Activated naive CD4-positive, alpha-beta T cell treated with anti-CD3 and anti-CD28 coated beads for 36 hours (primary cell): ENCODE results near the gene EEF2K. TPM values are rescaled to one million over a fixed set of nuclear protein-coding genes. Genes with fewer than 3 reads are reported as not detected.

Experiments used
- total RNA-seq, 2 experiments: library from RNA; stranded (reverse); gene quantifications; one replicate each; pipeline ENCODE4 v1.2.3, GENCODE V29; 2021

EEF2K gene
- total RNA-seq, 2 experiments from 2014 or later: 9.8 to 10.0 TPM

Other genes with a start within 250 kb of the EEF2K start
- not detected for gene PDZD9, start 205.2 kb upstream of the EEF2K start, total RNA-seq
- gene MOSMO, start 198.2 kb upstream of the EEF2K start, total RNA-seq: 1 to 10 TPM; 6.5 to 6.7 TPM
- not detected for gene VWA3A, start 113.7 kb upstream of the EEF2K start, total RNA-seq
- under 1 TPM in 1 of 2 experiments, not detected in 1; 0.15 TPM for gene SDR42E2, start 43.8 kb upstream of the EEF2K start, total RNA-seq
- gene POLR3E, start 91.1 kb downstream of the EEF2K start, total RNA-seq: 10 to 100 TPM; 72.9 to 74.7 TPM
- gene CDR2, start 168.3 kb downstream of the EEF2K start, total RNA-seq: 10 to 100 TPM; 42.5 to 42.8 TPM